HG03280 (cell line): ENCODE measurements around the gene CFAP54.

Source experiments
- ATAC-seq: cut with Tn5 transposase; IDR thresholded peaks from one replicate; pipeline ENCODE4 v1.9.1; 2021; ENCODE audit warnings: mild to moderate bottlenecking, moderate library complexity; ENCODE audit not compliant: unreplicated experiment

Gene CFAP54

DNA sequence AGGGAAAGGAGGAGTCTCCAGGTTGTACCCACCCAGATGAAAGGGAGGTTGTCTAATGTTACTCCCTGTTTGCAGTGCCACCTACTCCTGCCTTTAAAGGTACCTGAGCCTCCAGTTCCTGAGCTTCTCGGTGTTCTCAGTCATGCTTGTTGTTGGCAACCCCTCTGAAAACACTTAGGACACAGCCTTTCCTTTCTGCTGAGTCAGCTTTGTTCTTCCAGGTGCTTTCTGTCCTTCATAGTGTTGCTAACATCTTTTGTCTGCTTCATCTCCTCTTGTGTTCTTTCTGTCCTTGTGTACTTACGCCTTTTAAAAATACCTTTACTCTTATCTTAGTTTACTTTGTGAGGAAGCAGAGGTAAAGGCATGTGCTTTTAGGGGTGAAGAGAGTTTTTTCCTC lies 320.7 kb downstream of the CFAP54 start:
- no peak for ATAC-seq

DNA sequence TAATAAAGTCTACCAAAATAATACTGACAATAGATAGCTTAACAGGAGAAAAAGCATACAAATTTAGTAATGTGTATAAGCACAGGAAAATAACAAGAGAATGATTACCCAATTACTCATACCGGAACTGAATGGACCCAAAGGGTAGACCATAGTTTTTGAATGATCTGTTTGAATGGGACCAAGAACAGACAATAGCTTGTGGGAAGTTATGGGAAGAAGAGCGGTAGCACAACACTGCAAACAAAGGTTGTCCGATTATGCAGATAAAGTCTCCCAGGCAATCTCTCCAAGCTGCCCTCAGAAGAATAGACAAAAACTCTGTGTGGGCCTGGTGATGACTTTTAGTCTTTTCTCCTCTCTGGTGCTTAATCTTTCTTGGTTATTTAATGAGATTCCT lies 321.1 kb downstream of the CFAP54 start:
- ATAC-seq, result no peak

DNA sequence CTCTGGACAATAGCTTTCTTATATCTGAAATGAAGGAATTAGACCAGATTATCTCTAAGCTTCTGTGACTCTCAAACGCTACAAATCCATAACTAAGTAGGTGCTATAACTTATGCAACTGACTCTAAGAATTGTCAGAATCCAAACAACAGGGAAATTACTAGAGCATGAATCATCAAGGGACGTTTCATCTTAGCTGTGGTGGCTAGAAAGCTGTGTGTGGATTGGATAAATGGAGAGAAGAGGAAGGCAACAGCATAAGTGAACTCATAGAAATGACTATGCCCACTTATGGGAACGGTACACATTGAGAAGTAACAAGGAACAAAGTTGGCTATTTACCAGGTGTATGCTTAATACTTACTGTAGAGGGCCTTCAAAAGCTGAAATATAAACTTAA lies 321.7 kb downstream of the CFAP54 start:
- no peak for ATAC-seq

DNA sequence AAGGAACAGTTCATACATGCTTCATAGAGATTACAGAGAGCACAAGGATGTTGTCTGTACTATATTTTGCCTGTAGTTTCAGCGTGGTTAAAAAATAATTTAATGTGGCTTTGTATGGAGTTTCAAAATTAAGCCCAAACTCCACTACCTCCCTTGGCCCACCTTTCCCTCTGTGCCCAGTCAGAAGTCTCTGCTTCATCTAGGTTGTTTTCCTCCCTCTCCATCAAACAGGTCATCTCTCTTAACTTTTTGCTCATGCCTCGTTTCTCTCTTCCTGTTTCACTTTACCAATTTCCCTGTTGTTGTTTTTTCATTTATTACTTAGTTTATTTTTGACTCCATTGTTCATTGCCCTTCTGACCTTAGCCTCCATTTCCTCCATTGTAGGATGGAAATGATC lies 322.8 kb downstream of the CFAP54 start:
- no peak for ATAC-seq

DNA sequence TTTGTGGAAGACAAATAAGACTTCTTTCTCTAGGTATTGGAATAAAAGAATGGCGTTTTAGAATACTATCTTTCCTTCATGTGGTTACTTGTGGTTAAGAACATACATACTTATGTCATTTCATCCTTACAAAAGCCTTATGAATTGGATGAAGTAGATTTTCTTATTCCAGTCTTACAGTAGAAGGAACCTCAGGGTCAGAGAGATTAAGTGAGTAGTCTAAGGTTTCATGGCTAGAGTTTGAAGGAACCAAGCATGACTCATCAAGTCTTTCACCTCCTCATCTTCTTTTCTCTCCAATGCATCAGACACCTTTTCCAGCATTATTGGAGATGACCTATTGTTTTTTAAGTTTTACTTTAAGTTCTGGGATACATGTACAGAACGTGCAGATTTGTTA lies 324.8 kb downstream of the CFAP54 start:
- ATAC-seq, result no peak

- no peak for ATAC-seq
These were observed 332.2 kb downstream of the CFAP54 start for GRCh38 chr12:96821592-96821991.

DNA sequence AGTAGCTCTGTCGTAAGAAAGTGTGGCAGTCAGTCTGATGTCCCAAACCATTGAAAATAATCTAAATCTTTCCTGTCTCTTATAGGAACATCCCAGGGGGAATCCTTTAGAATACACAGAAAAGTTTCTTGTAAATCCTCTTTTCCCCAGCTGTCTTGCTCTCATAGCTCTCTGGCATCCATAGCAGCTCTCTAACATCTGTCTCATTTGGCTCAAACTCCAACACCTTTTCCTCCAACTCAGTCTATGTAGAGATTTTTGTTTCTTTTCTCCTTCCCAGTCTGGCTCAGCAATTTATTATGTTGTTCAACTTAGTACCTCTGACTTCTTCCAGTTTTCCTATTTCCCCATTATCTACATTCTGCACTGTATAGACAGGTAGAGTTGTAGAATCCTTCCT lies 333.3 kb downstream of the CFAP54 start:
- no peak for ATAC-seq

GRCh38 chr12:96824074-96824837 lies 334.9 kb downstream of the CFAP54 start:
- ATAC-seq, result no peak

GRCh38 chr12:96824838-96825236 lies 335.5 kb downstream of the CFAP54 start:
- no peak for ATAC-seq

DNA sequence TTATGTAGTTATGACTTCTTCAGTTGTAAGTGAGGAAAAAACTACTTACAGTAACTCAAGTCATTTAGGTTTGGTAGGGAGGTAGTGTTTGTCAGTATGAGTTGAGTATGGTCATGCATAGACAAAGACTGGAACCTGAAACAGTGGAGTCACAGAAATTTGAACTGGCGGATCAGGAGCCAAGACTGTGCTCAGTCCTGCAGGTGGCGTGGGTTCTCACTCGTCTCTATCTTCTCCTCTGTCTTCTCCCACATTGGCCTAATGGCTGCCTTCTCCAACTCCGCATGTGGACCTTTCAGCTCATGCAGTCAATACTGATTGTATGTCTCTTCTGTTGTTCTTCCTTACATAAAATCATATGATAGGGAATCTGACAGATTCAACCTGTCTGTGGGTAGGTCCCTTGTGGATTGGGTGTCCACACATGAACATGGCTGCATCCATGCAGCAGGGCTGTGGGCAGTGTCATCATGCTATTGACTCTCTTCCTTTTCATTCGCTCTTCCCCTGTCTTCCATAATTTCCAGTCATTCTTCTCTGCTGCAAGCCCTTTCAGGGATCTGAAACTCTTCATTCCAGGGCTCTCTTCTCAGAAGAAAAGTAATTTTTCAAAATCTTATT lies 338.9 kb downstream of the CFAP54 start:
- no peak for ATAC-seq

DNA sequence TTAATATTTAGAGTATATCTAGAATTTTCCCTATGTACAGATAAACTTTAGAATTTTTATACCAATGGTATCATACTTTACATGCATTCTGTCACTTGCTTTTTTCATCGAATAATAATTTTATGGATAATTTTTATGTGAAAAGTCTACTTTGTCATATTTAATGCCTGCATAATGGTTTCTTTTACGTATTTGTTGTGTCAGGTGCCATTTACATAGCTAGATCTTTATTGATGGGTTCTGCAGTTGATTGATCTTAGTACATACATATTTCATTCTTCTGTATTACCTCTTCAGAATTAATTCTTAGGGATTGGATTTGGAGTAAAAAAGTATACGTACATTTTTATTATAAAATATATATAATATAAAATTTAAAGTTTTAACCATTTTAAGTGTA lies 340.0 kb downstream of the CFAP54 start:
- ATAC-seq, result no peak

DNA sequence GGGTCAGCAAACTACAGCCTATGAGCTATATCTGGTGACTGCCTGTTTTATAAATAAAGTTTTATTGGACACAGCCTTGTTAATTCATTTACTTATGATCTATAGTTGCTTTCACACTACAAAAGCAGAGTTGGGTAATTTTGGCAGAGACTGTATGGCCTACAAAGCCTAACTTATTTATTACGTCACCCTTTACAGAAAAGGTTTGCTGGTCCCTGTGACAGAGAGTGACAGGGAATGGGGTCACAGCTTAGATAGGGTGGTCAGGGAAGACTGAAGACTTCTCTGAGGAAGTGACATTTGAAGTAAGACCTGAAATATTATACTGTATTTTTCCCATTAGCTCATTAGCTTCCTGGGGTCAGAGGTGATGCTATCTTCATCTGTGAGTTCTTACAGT lies 342.0 kb downstream of the CFAP54 start:
- no peak for ATAC-seq

- no peak for ATAC-seq
These were observed 356.9 kb downstream of the CFAP54 start for GRCh38 chr12:96846293-96846692.

DNA sequence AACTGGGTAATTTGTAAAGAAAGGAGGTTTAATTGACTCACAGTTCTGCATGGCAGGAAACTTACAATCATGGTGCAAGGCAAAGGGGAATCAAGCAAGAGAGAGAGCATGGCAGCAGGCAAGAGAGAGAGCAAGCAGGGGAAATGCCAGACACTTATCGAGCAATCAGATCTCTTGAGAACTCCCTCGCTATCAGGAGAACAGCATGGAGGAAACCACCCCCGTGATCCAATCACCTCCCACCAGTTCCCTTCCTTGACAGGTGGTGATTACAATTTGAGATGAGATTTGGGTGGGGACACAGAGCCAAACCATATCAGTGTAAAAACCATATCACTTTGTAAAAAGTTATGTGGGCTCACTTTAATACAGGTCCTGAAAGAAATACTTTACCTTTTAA lies 361.3 kb downstream of the CFAP54 start:
- no peak for ATAC-seq

DNA sequence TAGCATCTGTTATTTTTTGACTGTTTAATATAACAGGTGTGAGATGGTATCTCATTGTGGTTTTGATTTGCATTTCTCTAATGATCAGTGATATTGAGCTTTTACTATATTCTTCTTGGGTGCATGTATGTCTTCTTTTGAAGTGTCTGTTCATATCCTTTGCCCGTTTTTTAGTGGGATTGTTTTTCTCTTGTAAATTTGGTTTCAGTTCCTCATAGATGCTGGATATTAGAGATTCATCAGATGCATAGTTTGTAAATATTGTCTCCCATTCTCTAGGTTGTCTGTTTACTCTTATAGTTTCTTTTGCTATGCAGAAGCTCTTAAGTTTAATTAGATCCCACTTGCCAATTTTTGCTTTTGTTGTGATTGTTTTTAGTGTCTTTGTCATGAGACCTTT lies 368.8 kb downstream of the CFAP54 start:
- no peak for ATAC-seq

- no peak for ATAC-seq
These were observed 372.3 kb downstream of the CFAP54 start for GRCh38 chr12:96861656-96862055.

- ATAC-seq, result no peak
These were observed 372.9 kb downstream of the CFAP54 start for GRCh38 chr12:96862326-96862725.

DNA sequence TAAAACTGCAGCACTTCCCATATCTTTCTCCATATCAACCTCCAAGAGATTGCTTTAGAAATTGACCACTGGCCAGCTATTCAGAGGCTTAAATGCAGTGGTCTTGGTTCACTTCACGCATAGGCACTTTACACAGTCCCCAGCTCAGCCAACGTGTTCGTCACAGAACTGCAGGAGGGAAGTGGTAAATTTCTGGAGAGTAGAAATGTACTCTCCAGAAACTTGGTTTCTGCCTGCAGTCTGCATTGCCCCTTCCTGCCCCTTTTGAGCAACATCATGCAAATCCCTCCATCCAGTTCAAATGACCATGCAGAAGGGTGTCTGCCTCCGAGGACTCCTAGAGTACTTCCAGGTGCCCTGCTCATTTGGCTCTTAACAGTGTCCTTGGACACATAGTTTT lies 375.0 kb downstream of the CFAP54 start:
- ATAC-seq, result no peak

- no peak for ATAC-seq
These were observed 377.6 kb downstream of the CFAP54 start for GRCh38 chr12:96866801-96867590.

GRCh38 chr12:96870946-96871345 lies 381.6 kb downstream of the CFAP54 start:
- no peak for ATAC-seq

DNA sequence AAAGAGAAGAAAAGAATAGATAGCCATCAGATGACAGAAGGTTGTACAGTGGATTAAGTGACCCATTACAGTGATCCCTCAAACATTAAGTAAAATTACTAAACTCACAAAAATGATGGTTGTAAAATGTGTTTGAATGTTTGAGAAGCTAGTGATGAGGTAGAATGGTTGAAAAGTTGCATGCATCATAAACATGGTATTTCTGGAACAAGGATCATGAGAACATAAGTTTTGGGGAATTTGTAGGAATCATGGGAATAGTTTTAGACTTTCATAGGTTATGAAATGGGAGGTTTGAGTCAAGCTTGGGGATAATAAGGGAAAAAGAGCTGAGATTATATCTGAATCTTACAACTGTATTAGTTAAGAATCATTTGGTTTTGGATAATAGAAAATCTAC lies 383.6 kb downstream of the CFAP54 start:
- no peak for ATAC-seq

GRCh38 chr12:96874211-96874610 lies 384.8 kb downstream of the CFAP54 start:
- no peak for ATAC-seq
